HG02623 (cell line): ENCODE results near the gene RGS14.
A peak's percentile ranks its signal among the peaks of the same experiment; 100 is the strongest.
"Not testable (repeated sequence)": the region's sequence is repeated elsewhere in the genome, so short reads cannot be mapped to it uniquely, and the experiment has no call there.

Experiments used
- ATAC-seq: cut with Tn5 transposase; IDR thresholded peaks from one replicate; pipeline ENCODE4 v1.9.1; 2021; ENCODE audit warnings: moderate library complexity; ENCODE audit not compliant: unreplicated experiment

Gene RGS14

GRCh38 chr5:177346820-177347219 is 10.9 kb upstream of the RGS14 start:
- no peak for ATAC-seq

GRCh38 chr5:177347699-177348098 is 10.0 kb upstream of the RGS14 start:
- ATAC-seq: no peak

GRCh38 chr5:177349362-177349647 is 8.4 kb upstream of the RGS14 start:
- no peak for ATAC-seq

- no peak for ATAC-seq
Observed at GRCh38 chr5:177349762-177350161, 8.0 kb upstream of the RGS14 start.

GRCh38 chr5:177350776-177351391 is 6.8 kb upstream of the RGS14 start:
- ATAC-seq: no peak

GRCh38 chr5:177351392-177352329 is 6.1 kb upstream of the RGS14 start, which contains the start of gene LMAN2:
LMAN2 (minus strand) TSS chr5:177351668; CDS start chr5:177351647, 21 bp downstream.
- ATAC-seq: peak; percentile 95

GRCh38 chr5:177353093-177353492 is 4.6 kb upstream of the RGS14 start:
- no peak for ATAC-seq

GRCh38 chr5:177354256-177354655 is 3.5 kb upstream of the RGS14 start:
- no peak for ATAC-seq

GRCh38 chr5:177354711-177355110 is 3.0 kb upstream of the RGS14 start:
- no peak for ATAC-seq

- ATAC-seq: no peak
Observed at GRCh38 chr5:177355162-177355867, 2.4 kb upstream of the RGS14 start.

- no peak for ATAC-seq
Observed at GRCh38 chr5:177355868-177356168, 1.9 kb upstream of the RGS14 start.

GRCh38 chr5:177356746-177357145 is 978 bp upstream of the RGS14 start:
- no peak for ATAC-seq

GRCh38 chr5:177357146-177357458 is 622 bp upstream of the RGS14 start:
- no peak for ATAC-seq

- no peak for ATAC-seq
Observed at GRCh38 chr5:177358370-177358819, 671 bp downstream of the RGS14 start.

- no peak for ATAC-seq
Observed at GRCh38 chr5:177359451-177359851, 1.7 kb downstream of the RGS14 start.

- ATAC-seq: no peak
Observed at GRCh38 chr5:177359860-177360259, 2.1 kb downstream of the RGS14 start.

- ATAC-seq: not testable (repeated sequence)
Observed at GRCh38 chr5:177360740-177361139, 3.0 kb downstream of the RGS14 start.

- ATAC-seq: no peak
Observed at GRCh38 chr5:177361418-177362291, 3.9 kb downstream of the RGS14 start.

- ATAC-seq: no peak
Observed at GRCh38 chr5:177362292-177362609, 4.5 kb downstream of the RGS14 start.

- ATAC-seq: peak; percentile 44
Observed at GRCh38 chr5:177362610-177363507, 5.1 kb downstream of the RGS14 start.
